ENCODE data around the gene CCL2.
"Not testable (repeated sequence)": the region's sequence is repeated elsewhere in the genome, so short reads cannot be mapped to it uniquely, and the experiment has no call there.

CCL2 gene

DNA sequence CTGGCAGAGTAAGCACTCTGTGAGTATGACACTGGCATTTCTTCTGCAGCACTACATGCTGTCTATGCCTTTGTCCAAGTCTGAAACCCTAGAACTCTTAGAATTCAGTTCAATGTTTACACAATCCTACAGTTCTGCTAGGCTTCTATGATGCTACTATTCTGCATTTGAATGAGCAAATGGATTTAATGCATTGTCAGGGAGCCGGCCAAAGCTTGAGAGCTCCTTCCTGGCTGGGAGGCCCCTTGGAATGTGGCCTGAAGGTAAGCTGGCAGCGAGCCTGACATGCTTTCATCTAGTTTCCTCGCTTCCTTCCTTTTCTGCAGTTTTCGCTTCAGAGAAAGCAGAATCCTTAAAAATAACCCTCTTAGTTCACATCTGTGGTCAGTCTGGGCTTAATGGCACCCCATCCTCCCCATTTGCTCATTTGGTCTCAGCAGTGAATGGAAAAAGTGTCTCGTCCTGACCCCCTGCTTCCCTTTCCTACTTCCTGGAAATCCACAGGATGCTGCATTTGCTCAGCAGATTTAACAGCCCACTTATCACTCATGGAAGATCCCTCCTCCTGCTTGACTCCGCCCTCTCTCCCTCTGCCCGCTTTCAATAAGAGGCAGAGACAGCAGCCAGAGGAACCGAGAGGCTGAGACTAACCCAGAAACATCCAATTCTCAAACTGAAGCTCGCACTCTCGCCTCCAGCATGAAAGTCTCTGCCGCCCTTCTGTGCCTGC lies at the start of gene CCL2:
Gene CCL2, plus strand, starts transcription at position 635 of the 730 bp plus-strand sequence. Its CDS starts 65 bp downstream, at position 700.
- DNase-seq (ENCODE audit: low read depth), result peak; percentile 37

DNA sequence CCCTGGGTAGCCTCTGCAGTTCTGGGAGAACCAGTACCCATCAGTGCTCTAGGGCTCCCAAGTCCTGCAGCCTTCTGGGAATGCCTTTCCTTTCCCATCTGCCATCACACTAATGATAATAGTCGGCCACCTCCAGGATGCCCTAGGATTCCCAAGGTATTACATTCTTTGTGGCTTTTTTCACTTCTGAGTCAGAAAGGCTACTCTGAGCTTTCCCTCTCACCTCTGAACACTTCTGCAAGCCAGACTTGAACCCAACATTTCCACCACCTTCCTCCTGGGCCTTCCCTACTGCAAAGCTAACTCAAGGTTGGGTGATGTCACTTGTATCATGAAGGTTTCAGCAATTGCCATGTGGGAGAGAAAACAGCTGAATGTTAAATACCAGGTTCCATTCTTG lies 49.7 kb upstream of the CCL2 start:
- no peak for DNase-seq (ENCODE audit: low read depth)

DNA sequence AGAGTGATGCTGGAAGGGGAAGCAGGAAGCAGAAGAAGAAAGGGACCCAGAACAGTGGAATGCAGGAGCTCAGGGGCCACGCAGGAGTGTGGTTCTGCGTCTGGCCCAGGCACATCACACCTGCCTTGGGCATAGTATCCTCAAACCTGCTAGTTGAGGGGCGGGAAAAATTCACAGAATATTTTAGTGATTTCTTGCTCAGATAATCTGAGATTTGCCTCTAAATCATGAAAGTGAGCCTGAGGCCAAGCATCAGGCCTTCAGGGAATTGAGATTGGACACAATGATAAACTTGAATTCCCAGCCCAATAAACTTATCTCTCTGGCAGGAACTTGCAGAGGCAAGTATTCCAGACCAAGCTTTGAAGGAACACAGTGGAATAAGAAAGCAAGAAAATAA lies 48.5 kb upstream of the CCL2 start:
- DNase-seq (ENCODE audit: low read depth), result no peak

DNA sequence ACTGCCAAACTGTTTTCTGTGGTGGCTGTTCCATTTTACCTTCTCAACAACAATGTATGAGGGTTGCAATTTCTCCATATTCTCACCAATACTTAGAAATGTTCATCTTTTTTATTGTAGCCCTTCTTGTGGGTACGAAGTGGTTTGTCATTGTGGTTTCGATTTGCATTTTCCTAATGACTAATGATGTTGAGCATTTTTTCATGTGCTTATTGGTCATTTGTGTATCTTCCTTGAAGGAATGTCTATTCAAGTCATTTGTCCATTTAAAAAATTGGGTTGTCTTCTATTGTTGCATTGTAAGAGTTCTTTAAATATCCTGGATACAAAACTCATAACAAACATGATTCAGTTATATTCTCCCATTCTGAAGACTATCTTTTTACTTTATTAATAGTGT lies 47.5 kb upstream of the CCL2 start:
- peak; percentile 21 for DNase-seq (ENCODE audit: low read depth)

DNA sequence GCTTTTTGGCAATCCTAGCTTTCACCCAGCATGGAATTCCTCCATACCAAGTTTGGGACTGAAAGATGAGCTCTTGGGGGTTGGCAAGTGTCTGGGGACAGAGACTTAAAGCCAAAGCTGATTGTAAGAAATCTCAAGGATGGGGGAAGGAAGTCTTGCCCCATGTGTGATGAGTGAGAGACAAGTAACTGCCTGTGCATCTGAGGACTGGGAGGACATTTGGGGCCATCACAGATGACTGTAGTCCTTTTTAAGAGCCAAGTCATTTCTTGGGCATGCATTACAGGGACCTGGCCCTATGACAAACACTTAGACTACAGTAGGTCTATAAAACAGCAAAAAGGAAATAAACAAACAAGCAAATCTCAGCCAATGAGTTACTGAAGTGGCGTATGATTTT lies 36.3 kb upstream of the CCL2 start:
- DNase-seq (ENCODE audit: low read depth), result no peak

DNA sequence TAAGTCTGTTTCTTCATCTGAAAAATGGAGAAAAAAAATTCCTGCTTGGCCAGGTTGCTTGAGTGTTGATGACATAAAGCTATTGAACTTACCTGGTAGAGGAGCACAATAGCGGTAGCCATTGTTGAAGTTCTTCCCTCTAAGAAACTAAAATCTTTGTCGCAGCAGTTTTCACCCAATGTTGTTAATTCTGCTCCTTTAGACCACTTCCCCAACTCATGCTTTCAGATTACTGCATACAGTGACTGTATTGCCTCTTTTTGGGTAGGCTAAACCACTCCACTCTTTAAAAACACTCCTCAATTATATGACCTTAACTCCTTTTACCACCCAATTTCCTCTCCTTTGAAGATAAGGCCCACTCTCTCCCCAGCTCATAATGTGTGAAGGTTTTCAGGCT lies 35.7 kb upstream of the CCL2 start:
- no peak for DNase-seq (ENCODE audit: low read depth)

DNA sequence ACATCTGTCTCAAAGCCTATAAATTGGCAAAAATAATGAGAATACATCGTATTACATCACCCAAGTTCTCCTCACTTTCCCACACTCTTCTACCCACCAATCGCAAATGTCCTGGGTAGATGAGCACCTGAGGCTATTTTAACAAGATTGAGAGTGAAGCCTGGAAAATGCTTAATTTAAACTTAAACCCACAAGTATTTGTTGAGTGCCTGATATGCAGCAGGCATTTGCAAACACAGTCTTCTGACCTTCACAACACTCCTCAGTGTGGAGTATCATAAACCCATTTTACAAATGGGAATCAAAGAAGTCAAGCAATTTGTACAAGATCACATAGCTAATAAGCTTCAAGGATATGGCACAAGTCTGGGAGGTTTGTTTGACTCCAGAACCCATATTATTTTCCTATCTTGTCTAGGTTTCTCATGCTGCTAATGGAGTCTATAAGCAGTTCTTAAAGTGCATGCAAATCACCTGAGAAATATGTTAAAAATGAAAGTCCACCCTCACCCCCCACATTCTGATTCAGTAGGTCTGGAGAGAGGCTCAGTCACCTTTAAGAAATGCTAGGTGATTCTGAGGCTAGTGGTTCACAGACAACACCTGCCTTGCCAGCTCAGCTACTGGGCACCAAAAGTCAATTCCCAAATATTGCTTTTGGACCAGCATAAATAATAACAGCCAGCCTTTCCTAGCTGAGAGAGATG lies 34.9 kb upstream of the CCL2 start:
- no peak for DNase-seq (ENCODE audit: low read depth)

DNA sequence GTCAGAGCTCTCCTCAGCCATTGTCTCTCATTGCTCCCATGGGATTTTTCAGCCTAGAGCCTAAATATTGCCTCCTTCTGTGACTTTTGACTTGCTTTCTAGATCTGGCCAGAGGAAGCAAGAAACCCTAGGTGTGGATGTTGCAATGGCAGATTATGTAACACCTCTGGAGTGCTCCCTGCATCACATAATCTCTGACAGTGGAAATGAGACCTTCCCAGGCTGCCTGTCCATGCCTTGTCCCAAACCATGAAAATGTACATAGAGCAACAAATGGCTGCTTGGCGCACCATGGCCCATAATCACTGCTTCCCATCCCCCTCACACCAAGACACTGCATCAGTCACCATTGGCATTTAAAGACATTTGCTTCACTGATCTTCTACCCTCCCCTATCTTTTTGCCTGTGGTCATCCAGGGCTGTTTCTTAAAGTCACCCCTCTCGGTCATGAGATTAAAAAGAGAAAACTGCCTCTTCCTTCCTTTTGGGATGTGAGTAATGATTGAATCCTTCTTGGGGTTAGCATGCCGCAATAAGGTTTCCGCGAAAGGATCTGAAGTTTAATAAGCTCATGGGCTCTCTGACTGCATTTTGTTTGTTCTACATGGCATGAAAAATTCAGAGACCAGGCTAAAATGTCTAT lies 34.2 kb upstream of the CCL2 start:
- no peak for DNase-seq (ENCODE audit: low read depth)

DNA sequence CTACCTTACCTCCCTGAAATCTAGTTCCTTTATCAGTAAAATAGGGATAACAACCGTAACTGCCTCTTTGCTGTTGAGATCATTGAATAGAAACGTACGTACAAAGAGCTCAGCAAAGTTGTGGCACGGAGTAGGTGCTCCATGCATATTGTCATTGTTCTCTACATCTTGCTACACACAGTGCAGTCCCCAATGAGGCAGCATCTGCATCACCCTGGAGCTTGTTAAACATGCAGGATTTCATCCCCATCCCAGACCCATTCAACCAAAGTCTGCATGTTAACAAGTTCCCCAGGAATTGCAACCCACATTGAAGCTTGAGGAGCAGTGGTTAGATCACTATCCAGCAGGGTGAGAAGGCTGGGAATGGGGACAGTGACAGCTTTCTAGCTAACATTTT lies 33.7 kb upstream of the CCL2 start:
- DNase-seq (ENCODE audit: low read depth), result no peak

DNA sequence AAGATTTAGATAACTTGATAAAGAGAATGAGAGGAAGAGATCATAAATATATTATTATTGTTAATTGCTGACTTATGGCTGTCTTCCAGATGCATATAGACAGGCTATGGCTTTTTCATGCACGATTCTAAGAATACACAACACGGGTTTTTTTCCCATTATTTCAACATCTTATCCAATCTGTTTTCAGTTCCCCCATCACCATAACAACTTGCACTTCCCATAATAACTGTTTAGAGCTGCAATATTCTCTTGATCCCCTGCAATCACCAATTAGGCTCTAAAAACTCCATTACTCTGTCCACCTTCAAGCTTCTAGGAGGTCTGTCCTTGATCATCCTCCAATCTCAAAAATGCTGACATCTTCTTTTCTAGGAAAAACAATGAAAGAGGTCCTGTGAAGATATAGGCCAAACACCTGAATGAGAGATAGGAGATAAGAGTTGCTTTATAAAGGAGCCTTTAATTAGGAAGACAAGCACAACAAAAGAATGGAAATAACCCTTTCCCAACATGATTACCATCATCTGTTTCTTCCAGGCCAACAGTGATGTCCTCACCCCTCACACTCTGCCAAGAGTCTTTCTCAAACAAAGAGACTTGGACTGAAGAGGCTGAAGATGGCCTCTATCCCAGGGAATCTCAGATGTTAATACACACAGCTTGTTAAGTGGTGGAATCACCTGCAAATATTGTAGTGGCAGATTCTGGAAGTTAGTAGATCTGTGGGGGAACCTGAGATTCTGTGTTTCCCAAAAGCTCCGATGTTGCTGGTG lies 32.2 kb upstream of the CCL2 start:
- no peak for DNase-seq (ENCODE audit: low read depth)

DNA sequence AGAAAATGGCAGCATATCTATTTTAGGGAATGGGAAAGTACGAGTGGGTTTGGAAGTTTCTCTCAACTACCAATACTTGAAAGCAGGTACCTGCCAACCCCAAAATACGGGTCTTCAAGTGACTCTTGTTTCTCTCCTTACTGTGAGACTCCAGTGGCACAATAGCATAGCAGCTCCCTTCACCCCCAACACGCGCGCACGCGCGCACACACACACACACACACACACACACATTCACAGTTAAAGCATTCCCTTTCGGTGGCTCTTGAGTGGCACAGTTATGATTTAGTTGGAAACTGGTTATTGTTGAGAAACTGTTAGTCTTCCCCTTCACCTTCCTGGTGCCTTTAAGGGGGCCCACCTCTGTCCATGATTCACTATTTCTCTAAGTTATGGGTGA lies 30.0 kb upstream of the CCL2 start:
- no peak for DNase-seq (ENCODE audit: low read depth)

DNA sequence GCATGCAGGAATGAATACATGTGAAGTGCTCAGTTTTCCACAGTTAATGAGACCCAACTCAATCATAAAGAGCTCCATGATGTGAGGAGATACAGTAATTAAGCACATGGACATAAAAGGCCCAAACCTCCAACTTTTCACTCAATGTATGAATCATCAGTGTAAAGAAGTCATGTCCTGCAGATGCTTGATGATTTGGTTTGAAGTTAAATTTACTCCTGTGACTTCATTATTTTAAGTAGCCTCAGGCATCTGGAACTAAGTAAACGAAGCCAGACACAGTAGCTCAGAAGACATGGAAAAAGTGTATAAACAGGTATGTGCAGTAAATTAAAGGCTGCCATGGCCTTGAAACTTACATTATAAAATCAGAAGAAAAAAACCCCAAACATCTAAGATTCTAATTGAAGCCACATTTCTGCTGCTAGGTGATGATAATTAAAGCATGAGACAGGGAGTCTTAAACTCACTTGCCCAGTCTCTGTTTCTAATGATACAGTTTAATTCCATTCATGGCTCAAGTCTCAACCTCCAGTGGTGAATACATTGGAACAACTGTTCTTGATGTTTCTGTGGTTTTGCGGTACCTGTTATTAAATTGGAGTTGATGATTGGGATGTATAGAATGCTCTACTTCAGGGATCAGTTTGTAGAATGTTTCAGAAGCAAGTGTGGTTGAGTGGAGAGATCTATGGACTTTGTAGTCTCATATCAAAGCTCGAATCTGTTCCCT lies 28.9 kb upstream of the CCL2 start:
- no peak for DNase-seq (ENCODE audit: low read depth)

DNA sequence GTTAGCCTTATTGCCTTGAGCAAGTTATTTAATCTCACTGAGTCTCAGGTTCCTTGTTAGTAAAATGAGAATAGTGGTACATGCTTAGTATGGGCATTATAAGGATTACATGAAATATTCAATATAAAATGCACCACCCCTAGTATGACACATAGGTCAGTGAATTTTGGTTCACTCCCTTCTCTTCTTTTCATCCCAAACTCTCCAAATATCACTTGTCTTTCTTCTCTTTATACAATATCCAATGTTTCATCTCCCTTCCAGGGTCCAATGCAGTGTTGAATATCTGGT lies 28.4 kb upstream of the CCL2 start:
- DNase-seq (ENCODE audit: low read depth), result no peak

DNA sequence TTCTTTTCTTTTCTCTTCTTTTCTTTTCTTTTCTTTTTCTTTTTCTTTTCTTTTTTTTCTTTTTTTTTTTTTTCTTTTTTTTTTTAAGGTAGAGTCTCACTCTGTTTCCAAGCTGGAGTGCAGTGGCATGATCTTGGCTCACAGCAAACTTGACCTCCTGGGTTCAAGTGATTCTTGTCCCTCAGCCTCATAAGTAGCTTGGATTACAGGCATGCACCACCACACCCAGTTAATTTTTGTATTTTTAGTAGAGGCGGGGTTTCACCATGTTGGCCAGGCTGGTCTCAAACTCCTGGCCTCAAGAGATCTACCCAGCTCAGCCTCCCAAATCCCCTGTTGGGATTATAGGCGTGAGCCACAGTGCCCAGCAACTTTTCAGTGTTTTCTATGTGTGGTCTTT lies 27.8 kb upstream of the CCL2 start:
- DNase-seq (ENCODE audit: low read depth), result not testable (repeated sequence)

DNA sequence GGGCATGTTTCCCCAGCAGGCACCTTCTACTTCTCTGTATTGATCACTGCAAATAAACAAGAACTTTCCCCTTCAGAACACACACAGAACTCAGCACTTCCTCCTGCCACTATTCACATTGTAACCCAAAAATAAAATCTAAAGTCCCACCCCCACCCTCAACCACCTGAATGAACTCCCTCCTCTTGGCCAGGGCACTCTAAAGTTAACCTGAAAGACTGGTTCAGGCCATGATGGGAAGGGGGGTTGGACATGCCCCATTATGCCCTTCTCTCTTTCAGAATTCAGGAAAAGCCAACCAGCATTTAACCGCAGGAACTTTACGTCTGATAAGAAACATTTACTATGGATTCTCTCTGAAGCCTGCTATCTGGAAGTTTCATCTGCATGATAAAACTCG lies 27.4 kb upstream of the CCL2 start:
- no peak for DNase-seq (ENCODE audit: low read depth)

DNA sequence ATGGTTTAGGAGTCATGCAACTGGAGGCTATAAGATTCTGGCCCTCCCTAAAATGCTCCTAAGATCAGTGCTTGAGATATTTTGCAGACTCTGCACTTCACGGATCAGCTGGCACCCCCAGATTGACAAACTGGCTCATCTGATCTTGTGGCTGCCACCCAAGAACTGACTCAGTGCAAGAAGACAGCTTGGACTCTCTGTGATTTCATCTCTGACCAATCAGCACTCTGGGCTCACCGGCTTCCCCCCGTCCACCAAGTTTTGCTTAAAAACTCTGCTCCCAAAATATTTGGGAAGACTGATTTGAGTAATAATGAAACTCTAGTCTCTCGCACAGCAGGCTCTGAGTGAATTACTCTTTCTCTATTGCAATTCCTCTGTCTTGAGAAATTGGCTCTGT lies 26.3 kb upstream of the CCL2 start:
- no peak for DNase-seq (ENCODE audit: low read depth)

DNA sequence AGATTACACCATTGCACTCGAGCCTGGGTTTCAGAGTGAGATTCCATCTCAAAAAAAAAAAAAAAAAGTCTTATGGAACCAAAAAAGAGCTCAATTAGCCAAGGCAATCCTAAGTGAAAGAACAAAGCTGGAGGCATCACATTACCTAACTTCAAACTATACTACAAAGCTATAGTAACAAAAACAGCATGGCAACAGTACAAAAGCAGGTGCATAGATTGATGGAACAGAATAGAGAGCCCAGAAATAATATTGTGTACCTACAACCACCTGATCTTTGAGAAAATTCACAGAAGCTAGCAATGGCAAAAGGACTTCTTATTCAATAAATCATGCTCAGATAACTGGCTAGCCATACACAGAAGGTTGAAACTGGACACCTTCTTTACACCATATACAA lies 24.7 kb upstream of the CCL2 start:
- DNase-seq (ENCODE audit: low read depth), result no peak

DNA sequence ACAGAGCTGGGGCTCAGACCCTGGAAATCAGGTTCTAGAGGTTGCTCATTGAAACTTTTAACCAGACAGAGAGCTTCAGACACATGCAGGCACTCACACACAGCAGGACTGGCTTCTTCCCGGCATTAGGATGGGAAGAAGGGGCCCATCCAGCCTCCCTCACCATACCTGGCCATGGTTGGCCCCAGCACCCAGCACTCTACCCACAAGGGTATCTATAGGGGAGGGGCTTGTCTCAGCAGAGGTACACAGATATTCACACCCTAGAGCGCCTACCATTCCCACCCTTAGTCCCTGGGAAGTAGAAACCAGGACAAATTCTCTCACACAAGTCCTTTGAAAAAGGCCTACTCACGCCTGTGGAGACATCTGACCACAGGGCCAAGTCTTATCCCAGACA lies 20.5 kb upstream of the CCL2 start:
- no peak for DNase-seq (ENCODE audit: low read depth)

DNA sequence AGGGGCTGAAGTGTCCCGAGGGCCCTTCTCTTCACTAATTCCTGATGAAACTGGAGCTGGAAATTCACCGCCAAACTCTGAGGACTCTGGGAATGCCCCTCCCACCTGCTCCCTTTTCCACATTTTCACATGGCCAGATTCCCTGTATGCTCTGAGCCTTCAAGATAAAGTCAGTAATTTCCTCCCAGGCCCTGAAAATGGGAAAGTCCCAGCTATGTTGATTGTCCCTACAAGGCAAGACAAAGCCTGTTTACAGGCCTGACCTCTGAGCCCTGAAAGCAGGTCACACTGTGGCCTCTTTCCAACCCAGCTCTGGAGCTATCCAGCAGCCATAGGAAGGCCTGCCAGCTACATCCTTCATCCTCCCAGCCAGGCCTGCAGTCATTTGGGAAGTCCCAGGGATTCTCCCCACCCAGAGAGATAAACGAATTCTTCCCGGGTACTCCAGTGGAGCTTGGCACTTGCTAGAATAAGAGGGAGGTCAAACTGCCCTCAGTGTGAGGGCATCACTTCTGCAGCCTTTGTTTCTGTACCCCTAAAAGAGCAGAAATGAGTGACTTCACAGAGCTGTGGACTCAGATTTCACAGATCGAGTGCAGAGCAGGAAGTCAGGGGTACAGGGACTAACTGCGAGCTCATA lies 19.6 kb upstream of the CCL2 start:
- no peak for DNase-seq (ENCODE audit: low read depth)

DNA sequence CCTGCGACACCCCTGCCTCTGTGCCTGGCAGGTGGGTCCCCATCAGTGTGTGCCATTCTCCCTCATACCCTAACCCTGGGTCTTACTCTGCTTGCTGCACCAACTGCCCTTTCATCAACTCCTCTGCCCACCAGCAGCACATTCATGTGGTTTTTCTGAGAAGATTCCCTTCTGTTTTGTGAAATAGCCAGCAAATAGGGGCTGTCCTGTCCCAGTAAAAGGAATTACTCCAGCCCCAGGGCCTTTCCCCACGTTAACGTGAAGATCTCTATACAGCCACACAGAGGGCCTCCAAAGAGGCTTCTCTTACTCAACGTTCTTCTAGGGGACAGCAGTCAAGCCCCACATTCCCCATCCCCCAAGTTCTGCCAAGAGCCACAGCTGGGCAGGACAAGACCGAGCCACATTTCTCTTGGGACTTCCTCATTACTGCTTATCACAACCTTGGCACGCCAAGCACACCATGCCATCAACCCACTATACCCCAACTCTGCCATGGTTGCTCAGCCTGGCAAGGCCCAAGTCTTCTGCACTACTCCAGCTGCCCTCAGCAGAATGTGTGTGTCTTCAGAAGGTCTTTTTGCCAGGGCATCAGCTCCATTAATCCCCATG lies 18.7 kb upstream of the CCL2 start:
- DNase-seq (ENCODE audit: low read depth), result no peak

DNA sequence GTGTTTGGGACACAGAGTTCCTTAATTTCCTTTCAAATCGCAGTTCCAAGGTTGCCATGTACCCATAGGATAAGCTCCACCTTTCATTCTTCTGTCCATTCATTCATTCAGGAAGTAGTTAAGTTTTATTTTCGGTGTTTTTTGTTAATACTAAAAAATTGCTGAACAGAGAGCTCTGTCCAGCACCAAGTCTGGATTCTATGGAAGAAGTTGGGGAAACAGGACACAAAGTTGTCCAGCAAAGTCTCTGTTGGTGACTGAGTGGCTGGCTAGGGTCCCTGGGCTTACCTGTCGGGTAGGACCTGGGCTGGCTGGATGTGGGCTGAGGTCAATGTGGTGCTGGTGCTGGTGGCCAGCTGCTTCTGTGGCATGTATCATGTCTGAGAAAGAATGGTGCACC lies 17.6 kb upstream of the CCL2 start:
- no peak for DNase-seq (ENCODE audit: low read depth)
